Right lobe of liver (tissue), 4 donors: ENCODE measurements around the gene GNB1.

Source experiments
- CTCF ChIP-seq, 4 donors: fragments of 200-600 bp in 3 of 4; fragments of 450-650 bp in 1 of 4; IDR thresholded peaks; one replicate each; pipeline versions ENCODE4 v1.5.1 to v1.8.0; 2016 to 2022; ENCODE audit warnings: antibody characterized with exemption in 4 of 4, mild to moderate bottlenecking in 2 of 4
- POLR2A ChIP-seq: fragments of 450-650 bp; IDR thresholded peaks from one replicate; pipeline ENCODE4 v1.6.1; 2017; ENCODE audit warnings: antibody characterized with exemption, mild to moderate bottlenecking
- donor health status: DM: no; HTN: no; CAD: no.
- donor health status: DM: no; HTN: no; CAD: no.
- donor health status: DM: no; HTN: yes; CAD: no.

- TF ChIP-seq POLR2A (no peak), CTCF (IDR thresholded peaks at IDR 0.05) (no peak)
Measured at GRCh38 chr1:1760345-1760650, 130.6 kb downstream of the GNB1 start.
